Endodermal cell (in vitro differentiated cells): Measurements from ENCODE around the gene ACVR1B. TPM values are rescaled to one million over a fixed set of nuclear protein-coding genes. Genes with fewer than 3 reads are reported as not detected.
A peak's percentile ranks its signal among the peaks of the same experiment; 100 is the strongest.

Source experiments
- DNase-seq: peaks from one replicate; pipeline ENCODE4 v3.0.0-alpha.2; 2017
- H3K27ac ChIP-seq: 2 replicates; pipeline ENCODE4 v1.5.1; 2013; ENCODE audit warnings: mild to moderate bottlenecking, low read depth, low read length, moderate library complexity
- H3K27me3 ChIP-seq: 2 replicates; pipeline ENCODE4 v1.6.1; 2013; ENCODE audit warnings: mild to moderate bottlenecking, low read length, moderate library complexity; ENCODE audit not compliant: insufficient read depth, control insufficient read depth, poor library complexity, severe bottlenecking
- H3K36me3 ChIP-seq: 2 replicates; pipeline ENCODE4 v1.7.0; 2013; ENCODE audit warnings: mild to moderate bottlenecking, low read length, moderate library complexity; ENCODE audit not compliant: control insufficient read depth, insufficient read depth
- H3K4me1 ChIP-seq: one replicate; pipeline ENCODE4 v1.7.0; 2013; ENCODE audit warnings: low read length; ENCODE audit not compliant: control insufficient read depth, insufficient read depth
- H3K4me3 ChIP-seq: 2 replicates; pipeline ENCODE4 v1.5.1; 2013; ENCODE audit warnings: mild to moderate bottlenecking, low read length, moderate library complexity
- H3K9ac ChIP-seq: 2 replicates; pipeline ENCODE4 v1.6.1; 2013; ENCODE audit warnings: mild to moderate bottlenecking, low read length, moderate library complexity; ENCODE audit not compliant: poor library complexity, severe bottlenecking; ENCODE audit errors: extremely low read depth
- H3K9me3 ChIP-seq: 2 replicates; pipeline ENCODE4 v1.6.1; 2013; ENCODE audit warnings: mild to moderate bottlenecking, low read length, moderate library complexity; ENCODE audit not compliant: control insufficient read depth
- H3K27ac Mint-ChIP-seq: 2 replicates; pipeline ENCODE4 v1.8.0; 2020; ENCODE audit warnings: mixed read lengths
- H3K27me3 Mint-ChIP-seq: 2 replicates; pipeline ENCODE4 v1.8.0; 2021; ENCODE audit warnings: mild to moderate bottlenecking, mixed read lengths; ENCODE audit not compliant: insufficient read depth
- H3K36me3 Mint-ChIP-seq: 2 replicates; pipeline ENCODE4 v1.8.0; 2020; ENCODE audit warnings: low read depth, mixed read lengths
- H3K4me1 Mint-ChIP-seq: 2 replicates; pipeline ENCODE4 v1.8.0; 2020; ENCODE audit warnings: mixed read lengths
- H3K4me3 Mint-ChIP-seq: 2 replicates; pipeline ENCODE4 v1.8.0; 2020; ENCODE audit warnings: mild to moderate bottlenecking, moderate library complexity, mixed read lengths
- H3K9me3 Mint-ChIP-seq: 2 replicates; pipeline ENCODE4 v1.8.0; 2020; ENCODE audit warnings: mild to moderate bottlenecking, mixed read lengths
- CTCF ChIP-seq: fragments of 200-600 bp; sonication (generic); conservative IDR thresholded peaks from 2 replicates; pipeline ENCODE4 v1.5.0; 2021; ENCODE audit warnings: antibody characterized with exemption, mild to moderate bottlenecking
- WGBS, 2 experiments: methylation state at CpG; one replicate each; pipeline versions ENCODE4 v1.1.5 to v1.1.7; 2013; ENCODE audit warnings: missing lambda C conversion rate in 2 of 2, mixed read lengths in 1 of 2; ENCODE audit not compliant: insufficient coverage in 1 of 2, insufficient read length in 1 of 2; 5-methylcytosine and 5-hydroxymethylcytosine counted together
- total RNA-seq, 2 donors: library from RNA; stranded (reverse); fragmentation: NEBNext Ultra II Directional in 1 of 2; extraction: Animal tissue kit (Norgen Biotek cat#: 25700) in 1 of 2; gene quantifications; 2 replicates in 1 of 2; 3 replicates in 1 of 2; pipeline ENCODE4 v1.2.1, GENCODE V29; 2021

ACVR1B gene
- total RNA-seq, 2 donors from 2014 or later = 48.6 to 59.3 TPM

- Histone ChIP-seq H3K4me3 (no peak overlapping the region), H3K4me1 (peaks cover 11% of the 10 kb centered on the region), H3K9ac (no peak overlapping the region), H3K36me3 (peaks cover 83% of the 10 kb centered on the region), H3K27me3 (no peaks in the 10 kb centered on the region), H3K27ac (no peak overlapping the region), H3K9me3 (no peaks in the 10 kb centered on the region)
- 58 to 60% methylated on average over 4 to 7 of the region's 7 CpGs for WGBS, 2 experiments
- Mint-ChIP-seq H3K27ac (no peak overlapping the region), H3K4me1 (peaks cover 26% of the 10 kb centered on the region), H3K36me3 (peaks cover 78% of the 10 kb centered on the region), H3K9me3 (no peaks in the 10 kb centered on the region), H3K4me3 (no peak overlapping the region), H3K27me3 (no peaks in the 10 kb centered on the region)
- peak; percentile 90 for DNase-seq
- TF ChIP-seq CTCF = peak; percentile 99
Observed at GRCh38 chr12:51980051-51980808, 28.7 kb downstream of the ACVR1B start.

- Histone ChIP-seq H3K36me3 (peaks cover 83% of the 10 kb centered on the region), H3K9me3 (no peaks in the 10 kb centered on the region), H3K4me1 (peaks cover 11% of the 10 kb centered on the region), H3K27ac (no peak overlapping the region), H3K4me3 (no peak overlapping the region), H3K27me3 (no peaks in the 10 kb centered on the region), H3K9ac (no peak overlapping the region)
- TF ChIP-seq CTCF = no peak
- peaks cover 78% of the 10 kb centered on the region for H3K36me3 Mint-ChIP-seq
- no peaks in the 10 kb centered on the region for H3K27me3 Mint-ChIP-seq
- H3K4me3 Mint-ChIP-seq = no peak overlapping the region
- H3K27ac Mint-ChIP-seq = peak overlapping the region; percentile 21
- 90 to 94% methylated on average over 6 to 10 of the region's 10 CpGs for WGBS, 2 experiments
- peaks cover 21% of the 10 kb centered on the region for H3K4me1 Mint-ChIP-seq
- no peaks in the 10 kb centered on the region for H3K9me3 Mint-ChIP-seq
- no peak for DNase-seq
Observed at GRCh38 chr12:51980809-51981127, 29.3 kb downstream of the ACVR1B start.

- no peaks in the 10 kb centered on the region for H3K9me3 ChIP-seq
- no peak overlapping the region for H3K9ac ChIP-seq
- TF ChIP-seq CTCF = no peak
- H3K27me3 ChIP-seq = no peaks in the 10 kb centered on the region
- H3K4me1 ChIP-seq = peaks cover 2% of the 10 kb centered on the region
- no peak for DNase-seq
- H3K36me3 ChIP-seq = peaks cover 82% of the 10 kb centered on the region
- Mint-ChIP-seq H3K27ac (no peak overlapping the region), H3K4me1 (peaks cover 8% of the 10 kb centered on the region), H3K4me3 (no peak overlapping the region), H3K9me3 (no peaks in the 10 kb centered on the region), H3K36me3 (peaks cover 70% of the 10 kb centered on the region), H3K27me3 (no peaks in the 10 kb centered on the region)
- no peak overlapping the region for H3K27ac ChIP-seq
- 80 to 94% methylated on average over 4 of the region's 6 CpGs for WGBS, 2 experiments
- H3K4me3 ChIP-seq = no peak overlapping the region
Observed at GRCh38 chr12:51984657-51985056, 33.2 kb downstream of the ACVR1B start.
